ENCODE data around the gene GRIK2.

The GRIK2 gene

DNA sequence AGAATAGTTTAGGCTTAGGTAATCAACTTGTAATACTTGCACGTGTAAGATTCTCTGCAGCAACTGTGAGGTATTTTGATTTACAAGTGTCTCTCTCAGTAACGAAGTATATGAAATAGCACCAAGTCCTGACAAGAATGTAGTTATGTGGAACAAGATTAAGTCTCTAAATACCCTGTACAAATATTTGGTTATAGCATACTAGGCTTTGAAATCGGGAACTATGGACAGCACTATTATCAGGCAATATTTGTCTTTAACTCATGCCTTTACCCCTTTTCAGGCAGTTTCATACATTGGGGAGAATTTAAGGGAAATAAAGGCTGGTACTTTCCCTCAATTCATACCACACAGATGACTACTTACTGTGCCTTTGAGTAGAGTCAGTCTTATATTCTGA is 93.2 kb downstream of the GRIK2 start:
- Histone ChIP-seq H3K27ac (ENCODE audit: low read length) (no peak overlapping the region), H3K4me3 (ENCODE audit: low read length) (no peak overlapping the region), H3K9me3 (ENCODE audit: control insufficient read depth, insufficient read depth, low read length) (no peaks in the 10 kb centered on the region), H3K27me3 (ENCODE audit: control insufficient read depth, insufficient read depth, low read length) (no peaks in the 10 kb centered on the region), H3K36me3 (ENCODE audit: control insufficient read depth, insufficient read depth, low read length) (no peaks in the 10 kb centered on the region), H3K4me1 (ENCODE audit: control insufficient read depth, insufficient read depth, low read length) (no peaks in the 10 kb centered on the region)
- no peak for DNase-seq (ENCODE audit: low read depth, low spot score)
- no CpG with 5 or more reads among the region's 3 CpGs for WGBS (ENCODE audit: insufficient coverage, insufficient read length)

DNA sequence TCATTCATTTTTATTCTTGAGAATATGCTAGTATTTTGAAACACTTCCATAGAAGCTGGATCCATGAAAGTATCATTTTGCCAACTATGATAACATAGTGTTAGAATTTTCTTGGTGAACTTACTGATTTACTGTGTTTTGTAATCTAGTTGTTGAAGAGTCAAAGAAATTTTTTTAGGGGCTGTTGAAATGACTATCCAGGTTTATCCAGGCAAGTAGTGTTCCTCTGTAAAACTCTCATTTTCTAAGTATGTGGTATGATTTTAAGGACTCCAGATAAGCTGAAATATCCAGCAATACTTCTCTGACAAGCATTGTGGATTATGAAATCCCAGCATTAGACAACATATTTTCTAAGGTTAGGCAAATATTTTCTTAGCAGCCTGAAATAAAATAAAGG is 95.9 kb downstream of the GRIK2 start:
- H3K27me3 ChIP-seq (ENCODE audit: control insufficient read depth, insufficient read depth, low read length), result no peaks in the 10 kb centered on the region
- no peaks in the 10 kb centered on the region for H3K4me1 ChIP-seq (ENCODE audit: control insufficient read depth, insufficient read depth, low read length)
- no peak overlapping the region for H3K27ac ChIP-seq (ENCODE audit: low read length)
- no peak for DNase-seq (ENCODE audit: low read depth, low spot score)
- no peak overlapping the region for H3K4me3 ChIP-seq (ENCODE audit: low read length)
- no peaks in the 10 kb centered on the region for H3K9me3 ChIP-seq (ENCODE audit: control insufficient read depth, insufficient read depth, low read length)
- no peaks in the 10 kb centered on the region for H3K36me3 ChIP-seq (ENCODE audit: control insufficient read depth, insufficient read depth, low read length)

DNA sequence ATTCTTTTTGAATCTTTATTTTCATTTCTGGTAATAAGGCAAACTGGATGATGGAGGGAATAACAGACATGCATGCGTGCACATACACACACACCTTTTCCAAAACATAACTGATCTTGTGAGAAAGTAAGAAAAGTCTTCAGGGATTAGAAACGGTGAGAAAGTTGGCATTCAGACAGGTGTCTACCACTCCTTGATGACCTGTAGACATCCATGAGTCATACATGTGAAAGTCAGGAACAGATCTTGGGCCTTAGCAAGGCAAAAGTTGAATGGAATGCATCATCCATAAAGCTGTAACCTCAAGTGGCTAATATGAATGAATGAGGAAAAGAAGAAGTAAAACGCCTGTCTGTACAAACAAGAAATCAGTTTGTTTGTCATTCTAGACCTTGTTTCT is 97.3 kb downstream of the GRIK2 start:
- no peaks in the 10 kb centered on the region for H3K27me3 ChIP-seq (ENCODE audit: control insufficient read depth, insufficient read depth, low read length)
- H3K27ac ChIP-seq (ENCODE audit: low read length), result no peak overlapping the region
- WGBS (ENCODE audit: insufficient coverage, insufficient read length), result no CpG with 5 or more reads among the region's 3 CpGs
- H3K4me1 ChIP-seq (ENCODE audit: control insufficient read depth, insufficient read depth, low read length), result no peaks in the 10 kb centered on the region
- no peaks in the 10 kb centered on the region for H3K36me3 ChIP-seq (ENCODE audit: control insufficient read depth, insufficient read depth, low read length)
- H3K4me3 ChIP-seq (ENCODE audit: low read length), result no peak overlapping the region
- H3K9me3 ChIP-seq (ENCODE audit: control insufficient read depth, insufficient read depth, low read length), result no peaks in the 10 kb centered on the region
- no peak for DNase-seq (ENCODE audit: low read depth, low spot score)

DNA sequence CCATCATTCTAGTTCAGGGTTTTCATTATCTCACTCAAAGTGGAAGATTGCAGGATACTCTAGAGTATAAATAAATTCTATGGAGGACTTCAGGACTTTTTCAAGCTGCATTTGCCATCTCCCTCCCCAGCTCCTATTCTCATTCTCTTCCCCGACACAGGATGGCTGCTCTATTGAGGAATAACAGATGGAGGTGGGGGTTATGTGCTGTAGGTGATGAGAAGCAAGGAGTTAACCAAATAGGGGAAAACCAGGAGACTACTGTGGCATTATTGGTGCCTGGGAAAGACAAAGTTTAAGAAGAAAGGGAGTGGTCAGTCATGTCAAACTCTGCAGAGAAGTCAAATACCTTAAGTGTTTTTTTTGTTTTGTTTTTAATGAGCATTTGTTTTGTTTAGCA is 109.3 kb downstream of the GRIK2 start:
- no CpG with 5 or more reads among the region's 1 CpG for WGBS (ENCODE audit: insufficient coverage, insufficient read length)
- Histone ChIP-seq H3K27me3 (ENCODE audit: control insufficient read depth, insufficient read depth, low read length) (no peaks in the 10 kb centered on the region), H3K36me3 (ENCODE audit: control insufficient read depth, insufficient read depth, low read length) (no peaks in the 10 kb centered on the region), H3K4me3 (ENCODE audit: low read length) (no peak overlapping the region), H3K9me3 (ENCODE audit: control insufficient read depth, insufficient read depth, low read length) (no peaks in the 10 kb centered on the region), H3K4me1 (ENCODE audit: control insufficient read depth, insufficient read depth, low read length) (no peaks in the 10 kb centered on the region), H3K27ac (ENCODE audit: low read length) (no peak overlapping the region)
- DNase-seq (ENCODE audit: low read depth, low spot score), result no peak

DNA sequence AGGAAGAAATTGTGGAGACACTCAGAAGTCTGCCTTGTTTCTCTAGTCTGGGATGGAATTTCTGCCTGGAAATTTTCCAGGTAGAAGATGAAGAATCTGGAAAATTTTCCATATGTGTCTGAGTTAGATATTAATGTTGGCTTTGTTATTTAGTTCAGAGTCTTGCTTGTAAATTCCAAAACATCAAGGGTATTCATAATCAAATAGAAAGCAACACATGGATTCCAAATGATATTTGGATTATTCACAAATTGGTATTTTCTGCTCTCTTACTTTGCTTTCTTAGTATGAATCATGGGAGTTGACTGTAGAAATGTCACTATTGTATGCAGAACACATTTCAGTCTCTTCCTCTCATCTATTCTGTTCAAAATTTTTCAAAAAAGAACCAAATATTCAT is 116.0 kb downstream of the GRIK2 start:
- no peak overlapping the region for H3K27ac ChIP-seq (ENCODE audit: low read length)
- H3K4me3 ChIP-seq (ENCODE audit: low read length), result no peak overlapping the region
- H3K9me3 ChIP-seq (ENCODE audit: control insufficient read depth, insufficient read depth, low read length), result no peaks in the 10 kb centered on the region
- no peaks in the 10 kb centered on the region for H3K36me3 ChIP-seq (ENCODE audit: control insufficient read depth, insufficient read depth, low read length)
- no peaks in the 10 kb centered on the region for H3K27me3 ChIP-seq (ENCODE audit: control insufficient read depth, insufficient read depth, low read length)
- H3K4me1 ChIP-seq (ENCODE audit: control insufficient read depth, insufficient read depth, low read length), result no peaks in the 10 kb centered on the region
- DNase-seq (ENCODE audit: low read depth, low spot score), result no peak

DNA sequence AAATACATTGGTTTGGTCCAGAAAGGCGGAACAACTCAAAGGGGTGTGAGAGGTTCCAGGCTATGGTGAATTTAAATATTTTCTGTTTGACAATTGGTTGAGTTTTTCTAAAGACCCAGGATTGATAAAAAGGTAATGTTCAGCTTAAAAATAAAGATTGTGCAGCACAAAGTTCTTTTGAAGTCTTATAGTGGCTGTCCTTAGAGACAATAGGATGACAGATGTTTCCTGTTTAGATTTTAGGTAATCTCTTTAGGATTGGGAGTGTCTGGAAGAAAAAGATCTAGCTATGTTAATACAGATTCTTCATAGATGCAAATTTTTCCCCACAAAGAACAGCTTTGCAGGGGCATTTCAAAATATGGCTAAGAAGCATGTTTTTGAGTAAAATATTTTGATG is 119.7 kb downstream of the GRIK2 start:
- Histone ChIP-seq H3K4me1 (ENCODE audit: control insufficient read depth, insufficient read depth, low read length) (no peaks in the 10 kb centered on the region), H3K4me3 (ENCODE audit: low read length) (no peak overlapping the region), H3K9me3 (ENCODE audit: control insufficient read depth, insufficient read depth, low read length) (no peaks in the 10 kb centered on the region), H3K27ac (ENCODE audit: low read length) (no peak overlapping the region), H3K27me3 (ENCODE audit: control insufficient read depth, insufficient read depth, low read length) (no peaks in the 10 kb centered on the region), H3K36me3 (ENCODE audit: control insufficient read depth, insufficient read depth, low read length) (no peaks in the 10 kb centered on the region)
- DNase-seq (ENCODE audit: low read depth, low spot score), result no peak
- no CpG with 5 or more reads among the region's 1 CpG for WGBS (ENCODE audit: insufficient coverage, insufficient read length)

DNA sequence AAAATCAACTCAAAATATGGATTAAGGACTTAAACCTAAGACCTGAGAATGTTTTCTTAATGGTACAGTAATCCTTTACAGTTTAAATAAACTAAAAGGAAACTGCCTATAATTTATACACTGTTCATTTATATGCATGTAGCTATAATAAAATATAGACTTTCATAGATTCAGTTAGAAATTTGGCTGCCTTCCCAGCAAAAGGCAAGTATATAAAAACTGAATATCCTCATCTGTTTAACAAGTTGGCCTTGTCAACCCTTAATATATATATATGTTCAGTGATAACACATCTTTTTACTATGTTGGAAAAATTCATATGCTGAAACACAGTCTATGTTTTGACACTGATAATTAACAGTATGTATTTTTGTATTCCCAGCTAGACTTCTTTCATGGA is 123.1 kb downstream of the GRIK2 start:
- H3K9me3 ChIP-seq (ENCODE audit: control insufficient read depth, insufficient read depth, low read length), result no peaks in the 10 kb centered on the region
- DNase-seq (ENCODE audit: low read depth, low spot score), result no peak

DNA sequence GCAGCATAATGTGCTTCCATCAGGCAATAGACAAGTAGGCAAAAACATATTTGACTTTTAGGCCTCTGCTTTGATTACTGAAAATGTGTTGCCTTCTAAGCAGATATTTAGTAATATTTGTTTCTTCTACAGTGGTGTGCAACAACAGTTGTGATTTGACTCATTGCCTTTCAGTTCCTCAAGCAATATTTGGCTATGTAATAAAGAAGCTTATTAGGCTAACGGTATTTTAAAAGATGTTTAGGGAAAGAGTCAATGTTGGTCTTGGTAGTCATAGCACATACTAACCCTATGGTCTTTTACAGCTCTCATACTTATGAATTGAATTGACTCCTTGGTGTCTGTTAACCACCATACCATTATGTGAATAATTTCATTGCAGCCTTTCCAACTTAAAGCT is 124.1 kb downstream of the GRIK2 start:
- H3K36me3 ChIP-seq (ENCODE audit: control insufficient read depth, insufficient read depth, low read length), result no peaks in the 10 kb centered on the region
- no peak overlapping the region for H3K27ac ChIP-seq (ENCODE audit: low read length)
- H3K27me3 ChIP-seq (ENCODE audit: control insufficient read depth, insufficient read depth, low read length), result no peaks in the 10 kb centered on the region
- no peak for DNase-seq (ENCODE audit: low read depth, low spot score)
- no peaks in the 10 kb centered on the region for H3K9me3 ChIP-seq (ENCODE audit: control insufficient read depth, insufficient read depth, low read length)
- no peak overlapping the region for H3K4me3 ChIP-seq (ENCODE audit: low read length)
- no peaks in the 10 kb centered on the region for H3K4me1 ChIP-seq (ENCODE audit: control insufficient read depth, insufficient read depth, low read length)
- no CpG with 5 or more reads among the region's 1 CpG for WGBS (ENCODE audit: insufficient coverage, insufficient read length)

More for the DNA sequence above, 123.1 kb downstream of the GRIK2 start:
- no peaks in the 10 kb centered on the region for H3K36me3 ChIP-seq (ENCODE audit: control insufficient read depth, insufficient read depth, low read length)
- H3K27ac ChIP-seq (ENCODE audit: low read length), result no peak overlapping the region
- H3K27me3 ChIP-seq (ENCODE audit: control insufficient read depth, insufficient read depth, low read length), result no peaks in the 10 kb centered on the region
- no peaks in the 10 kb centered on the region for H3K4me1 ChIP-seq (ENCODE audit: control insufficient read depth, insufficient read depth, low read length)
- H3K4me3 ChIP-seq (ENCODE audit: low read length), result no peak overlapping the region

DNA sequence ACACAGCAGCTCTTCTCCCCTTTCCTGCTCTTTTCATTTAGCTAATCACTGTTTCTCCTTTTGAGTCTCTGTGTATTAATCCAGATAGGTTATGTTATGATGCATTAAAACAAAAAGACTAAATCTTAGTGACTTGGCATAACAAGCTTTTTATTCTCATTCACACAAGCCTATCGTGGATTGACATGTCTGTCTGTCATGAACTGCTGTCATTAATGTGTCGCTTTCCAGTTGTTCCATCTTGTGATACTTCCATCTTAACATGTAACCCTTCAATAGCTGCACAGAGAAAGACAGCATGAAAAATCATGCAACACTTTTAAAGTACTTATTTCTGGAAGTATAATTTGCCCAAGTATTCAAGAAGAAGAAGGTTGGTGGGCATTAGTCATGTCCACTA is 128.7 kb downstream of the GRIK2 start:
- Histone ChIP-seq H3K36me3 (ENCODE audit: control insufficient read depth, insufficient read depth, low read length) (no peaks in the 10 kb centered on the region), H3K27me3 (ENCODE audit: control insufficient read depth, insufficient read depth, low read length) (no peaks in the 10 kb centered on the region), H3K4me3 (ENCODE audit: low read length) (no peak overlapping the region), H3K27ac (ENCODE audit: low read length) (no peak overlapping the region), H3K9me3 (ENCODE audit: control insufficient read depth, insufficient read depth, low read length) (no peaks in the 10 kb centered on the region), H3K4me1 (ENCODE audit: control insufficient read depth, insufficient read depth, low read length) (no peaks in the 10 kb centered on the region)
- no peak for DNase-seq (ENCODE audit: low read depth, low spot score)
- WGBS (ENCODE audit: insufficient coverage, insufficient read length), result no CpG with 5 or more reads among the region's 2 CpGs

DNA sequence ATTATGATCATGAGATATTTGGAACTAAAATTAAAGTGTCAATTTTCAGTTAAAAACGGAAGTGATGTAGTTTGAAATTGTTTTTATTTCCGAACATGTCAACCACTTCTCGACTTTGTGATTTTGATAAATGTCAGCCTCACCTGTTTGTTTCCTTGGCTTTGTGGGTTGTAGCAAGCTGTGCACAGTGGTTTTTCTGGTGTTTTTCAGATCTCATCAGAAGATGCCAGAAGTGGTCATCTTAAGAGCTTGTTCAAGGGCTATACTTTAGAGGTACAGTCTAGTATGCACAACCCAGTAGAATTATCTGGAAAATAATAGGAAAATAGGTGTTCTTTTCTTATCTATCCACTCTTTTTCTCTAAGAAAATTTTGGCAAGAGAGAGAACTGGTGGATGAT is 134.0 kb downstream of the GRIK2 start:
- Histone ChIP-seq H3K9me3 (ENCODE audit: control insufficient read depth, insufficient read depth, low read length) (no peaks in the 10 kb centered on the region), H3K4me3 (ENCODE audit: low read length) (no peak overlapping the region), H3K27ac (ENCODE audit: low read length) (no peak overlapping the region), H3K36me3 (ENCODE audit: control insufficient read depth, insufficient read depth, low read length) (no peaks in the 10 kb centered on the region), H3K4me1 (ENCODE audit: control insufficient read depth, insufficient read depth, low read length) (no peaks in the 10 kb centered on the region), H3K27me3 (ENCODE audit: control insufficient read depth, insufficient read depth, low read length) (no peaks in the 10 kb centered on the region)
- WGBS (ENCODE audit: insufficient coverage, insufficient read length), result 100% methylated on average over 1 of the region's 3 CpGs
- DNase-seq (ENCODE audit: low read depth, low spot score), result no peak

DNA sequence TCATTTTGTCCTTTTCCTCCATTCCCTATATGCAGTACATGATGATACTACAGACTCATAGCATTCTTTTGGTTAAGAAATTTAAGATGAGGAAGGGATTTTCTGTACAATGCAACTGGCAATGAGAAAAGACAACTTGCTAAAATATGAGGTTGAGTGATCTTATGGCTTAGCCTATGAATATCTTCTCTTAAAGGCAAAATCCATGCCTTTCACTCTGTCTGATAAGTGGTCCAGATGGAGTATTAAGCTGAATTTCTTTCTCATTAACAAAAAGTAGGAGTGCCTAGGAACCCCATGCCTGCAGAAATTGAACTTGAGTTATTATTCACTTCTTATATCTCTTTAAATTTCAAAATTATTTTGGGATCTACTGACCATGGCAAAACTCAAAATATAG is 135.3 kb downstream of the GRIK2 start:
- H3K4me3 ChIP-seq (ENCODE audit: low read length), result no peak overlapping the region
- no peak overlapping the region for H3K27ac ChIP-seq (ENCODE audit: low read length)
- no peaks in the 10 kb centered on the region for H3K9me3 ChIP-seq (ENCODE audit: control insufficient read depth, insufficient read depth, low read length)
- H3K27me3 ChIP-seq (ENCODE audit: control insufficient read depth, insufficient read depth, low read length), result no peaks in the 10 kb centered on the region
- H3K36me3 ChIP-seq (ENCODE audit: control insufficient read depth, insufficient read depth, low read length), result no peaks in the 10 kb centered on the region
- H3K4me1 ChIP-seq (ENCODE audit: control insufficient read depth, insufficient read depth, low read length), result no peaks in the 10 kb centered on the region
- no peak for DNase-seq (ENCODE audit: low read depth, low spot score)

DNA sequence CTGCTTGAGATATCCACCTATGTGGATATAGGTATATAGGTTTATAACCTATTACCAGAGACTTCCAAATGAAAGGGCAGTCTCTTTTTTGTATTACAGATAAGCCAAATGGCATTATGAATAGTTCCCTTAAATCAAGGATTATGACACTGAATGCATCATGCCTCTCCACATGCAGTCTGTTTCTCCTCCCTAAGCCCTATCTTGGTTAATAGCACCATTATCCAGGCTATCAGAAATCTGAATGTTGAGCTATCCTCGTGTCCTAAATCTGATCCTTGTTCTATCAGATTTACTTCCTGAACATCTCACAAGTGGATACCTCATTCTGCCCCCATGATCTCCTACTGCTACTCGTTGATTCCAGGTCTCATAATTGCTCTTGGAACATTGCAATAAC is 138.0 kb downstream of the GRIK2 start:
- no peak overlapping the region for H3K27ac ChIP-seq (ENCODE audit: low read length)
- no peaks in the 10 kb centered on the region for H3K27me3 ChIP-seq (ENCODE audit: control insufficient read depth, insufficient read depth, low read length)
- H3K9me3 ChIP-seq (ENCODE audit: control insufficient read depth, insufficient read depth, low read length), result no peaks in the 10 kb centered on the region
- no peaks in the 10 kb centered on the region for H3K4me1 ChIP-seq (ENCODE audit: control insufficient read depth, insufficient read depth, low read length)
- WGBS (ENCODE audit: insufficient coverage, insufficient read length), result no CpG with 5 or more reads among the region's 2 CpGs
- H3K36me3 ChIP-seq (ENCODE audit: control insufficient read depth, insufficient read depth, low read length), result no peaks in the 10 kb centered on the region
- no peak overlapping the region for H3K4me3 ChIP-seq (ENCODE audit: low read length)
- no peak for DNase-seq (ENCODE audit: low read depth, low spot score)
